Thyroid gland (tissue), 4 donors: ENCODE results near the gene CFAP53. TPM values are rescaled to one million over a fixed set of nuclear protein-coding genes. Genes with fewer than 3 reads are reported as not detected.

Source experiments
- DNase-seq, 2 donors: peaks; one replicate each; pipeline ENCODE4 v3.0.0-alpha.2; 2019
- H3K27ac ChIP-seq, 3 donors: fragments of 200-600 bp; sonication (generic); 1 replicate in 2 of 3; 2 replicates in 1 of 3; pipeline ENCODE4 v1.5.1; 2016 to 2019; ENCODE audit warnings: mild to moderate bottlenecking in 1 of 3, moderate library complexity in 1 of 3
- H3K27me3 ChIP-seq: fragments of 200-600 bp; sonication (generic); one replicate; pipeline ENCODE4 v1.5.1; 2019
- H3K36me3 ChIP-seq, 2 donors: fragments of 200-600 bp; sonication (generic); one replicate each; pipeline ENCODE4 v1.5.1; 2016 to 2019
- H3K4me1 ChIP-seq, 2 donors: fragments of 200-600 bp; sonication (generic); one replicate each; pipeline ENCODE4 v1.5.1; 2017 to 2019
- H3K4me3 ChIP-seq, 3 donors: fragments of 200-600 bp; sonication (generic); replicated peaks in 1 of 3; 1 replicate in 2 of 3; 2 replicates in 1 of 3; pipeline ENCODE4 v1.5.1; 2016; ENCODE audit warnings: mild to moderate bottlenecking in 1 of 3
- H3K9me3 ChIP-seq: fragments of 200-600 bp; sonication (generic); one replicate; pipeline ENCODE4 v1.5.1; 2017
- POLR2A ChIP-seq, 2 donors: fragments of 450-650 bp; IDR thresholded peaks; one replicate each; pipeline ENCODE4 v1.6.1; 2017; ENCODE audit warnings: antibody characterized with exemption in 2 of 2, mild to moderate bottlenecking in 2 of 2, moderate library complexity in 1 of 2
- WGBS, 2 donors: methylation state at CpG; one replicate each; pipeline ENCODE4 v1.1.5; 2017; 5-methylcytosine and 5-hydroxymethylcytosine counted together
- intact Hi-C: fragments of 100-400 bp; cut with DNase I; formaldehyde crosslinking; loops from one replicate; pipeline ENCODE4 v1.15.1; 2023
- small RNA-seq: library from RNA; depleted of rRNA; stranded (forward); fragments of <200 nt; gene quantifications from one replicate; pipeline ENCODE3, GENCODE V24; 2016
- total RNA-seq, 4 donors: library from RNA; depleted of rRNA; stranded (reverse); fragments of >200 nt; gene quantifications; one replicate each; pipeline ENCODE4 v1.2.3, GENCODE V29; 2016
- TF ChIP-seq, protein P1 (sequence below), 6 experiments: fragments of 200-600 bp in 3 of 6; fragments of 450-650 bp in 3 of 6; sonication (generic) in 3 of 6; IDR thresholded peaks; one replicate each; pipeline ENCODE4 v1.5.1; 2016 to 2019; ENCODE audit warnings: antibody characterized with exemption in 6 of 6, mild to moderate bottlenecking in 2 of 6, inconsistent platforms in 1 of 6, moderate library complexity in 1 of 6

Gene CFAP53
- total RNA-seq, 4 donors from 2014 or later, result 1.2 to 2.7 (median 1.5) TPM; not detected in 1

GRCh38 chr18:50179465-50179864 lies 86.8 kb downstream of the CFAP53 start:
- WGBS, 2 donors, result 86 to 93% methylated on average over 2 of the region's 2 CpGs
- H3K36me3 ChIP-seq, result no peaks in the 10 kb centered on the region

GRCh38 chr18:50177294-50177992 lies 88.9 kb downstream of the CFAP53 start:
- DNase-seq, result no peak
- H3K9me3 ChIP-seq, result no peaks in the 10 kb centered on the region
- TF ChIP-seq POLR2A (IDR thresholded peaks at IDR 0.05), result no peak
- TF ChIP-seq, protein P1, sequence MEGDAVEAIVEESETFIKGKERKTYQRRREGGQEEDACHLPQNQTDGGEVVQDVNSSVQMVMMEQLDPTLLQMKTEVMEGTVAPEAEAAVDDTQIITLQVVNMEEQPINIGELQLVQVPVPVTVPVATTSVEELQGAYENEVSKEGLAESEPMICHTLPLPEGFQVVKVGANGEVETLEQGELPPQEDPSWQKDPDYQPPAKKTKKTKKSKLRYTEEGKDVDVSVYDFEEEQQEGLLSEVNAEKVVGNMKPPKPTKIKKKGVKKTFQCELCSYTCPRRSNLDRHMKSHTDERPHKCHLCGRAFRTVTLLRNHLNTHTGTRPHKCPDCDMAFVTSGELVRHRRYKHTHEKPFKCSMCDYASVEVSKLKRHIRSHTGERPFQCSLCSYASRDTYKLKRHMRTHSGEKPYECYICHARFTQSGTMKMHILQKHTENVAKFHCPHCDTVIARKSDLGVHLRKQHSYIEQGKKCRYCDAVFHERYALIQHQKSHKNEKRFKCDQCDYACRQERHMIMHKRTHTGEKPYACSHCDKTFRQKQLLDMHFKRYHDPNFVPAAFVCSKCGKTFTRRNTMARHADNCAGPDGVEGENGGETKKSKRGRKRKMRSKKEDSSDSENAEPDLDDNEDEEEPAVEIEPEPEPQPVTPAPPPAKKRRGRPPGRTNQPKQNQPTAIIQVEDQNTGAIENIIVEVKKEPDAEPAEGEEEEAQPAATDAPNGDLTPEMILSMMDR (IDR thresholded peaks at IDR 0.05), result no peak
- 68 to 73% methylated on average over 3 of the region's 3 CpGs for WGBS, 2 donors
- no peaks in the 10 kb centered on the region for H3K4me1 ChIP-seq
- no peak overlapping the region for H3K27ac ChIP-seq
- intact Hi-C loops, result no loop called here
- no peaks in the 10 kb centered on the region for H3K27me3 ChIP-seq
- no peaks in the 10 kb centered on the region for H3K36me3 ChIP-seq
- H3K4me3 ChIP-seq, result no peak overlapping the region

More at GRCh38 chr18:50179465-50179864, 86.8 kb downstream of the CFAP53 start:
- intact Hi-C loops, result no loop called here
- Histone ChIP-seq H3K27me3 (no peaks in the 10 kb centered on the region), H3K27ac (no peak overlapping the region), H3K9me3 (no peaks in the 10 kb centered on the region), H3K4me3 (no peak overlapping the region), H3K4me1 (no peaks in the 10 kb centered on the region)
- DNase-seq, result no peak
- no peak for TF ChIP-seq POLR2A (IDR thresholded peaks at IDR 0.05)
- TF ChIP-seq, protein P1 (IDR thresholded peaks at IDR 0.05), result no peak

Small RNAs within 50 kb of the gene (small RNA-seq; reads per million reads assigned to genes)
- gene RN7SL310P, result not detected

Other genes with a start within 250 kb of the CFAP53 start
- 100 to 1,000 TPM in 2 of 4 donors, 10 to 100 TPM in 2; 58.2 to 102 (median 89.9) TPM for gene MYO5B, start 71.3 kb downstream of the CFAP53 start, total RNA-seq
- gene MBD1, start 15.0 kb upstream of the CFAP53 start, total RNA-seq, result 10 to 100 TPM; 62.6 to 98.8 (median 90.6) TPM
- 100 to 1,000 TPM in 1 of 4 donors, 10 to 100 TPM in 3; 39.7 to 125 (median 62.7) TPM for gene CXXC1, start 21.2 kb upstream of the CFAP53 start, total RNA-seq
- gene SKA1, start 108.6 kb upstream of the CFAP53 start, total RNA-seq, result under 1 TPM in 1 of 4 donors, not detected in 3; 0.45 TPM